HG03439 (cell line): ENCODE results near the gene FAM47E.

Experiments used
- ATAC-seq: cut with Tn5 transposase; IDR thresholded peaks from one replicate; pipeline ENCODE4 v1.9.1; 2021; ENCODE audit warnings: mild to moderate bottlenecking, moderate library complexity; ENCODE audit not compliant: unreplicated experiment

FAM47E gene

GRCh38 chr4:76298227-76298626, 46.7 kb downstream of the FAM47E start:
- ATAC-seq: no peak

GRCh38 chr4:76300012-76300411, 48.5 kb downstream of the FAM47E start:
- no peak for ATAC-seq

- ATAC-seq: peak; percentile 99
Measured at GRCh38 chr4:76301068-76301774, 49.7 kb downstream of the FAM47E start.

GRCh38 chr4:76301775-76302162, 50.2 kb downstream of the FAM47E start:
- ATAC-seq: no peak

- ATAC-seq: no peak
Measured at GRCh38 chr4:76302826-76303438, 51.4 kb downstream of the FAM47E start.

- no peak for ATAC-seq
Measured at GRCh38 chr4:76305033-76305687, 53.6 kb downstream of the FAM47E start.

- ATAC-seq: no peak
Measured at GRCh38 chr4:76305971-76306881, 54.7 kb downstream of the FAM47E start, which contains the start of gene STBD1. STBD1 (plus strand) TSS chr4:76306733; CDS start chr4:76306770, 37 bp downstream.

GRCh38 chr4:76306882-76307659, 55.5 kb downstream of the FAM47E start:
- ATAC-seq: no peak

- no peak for ATAC-seq
Measured at GRCh38 chr4:76307660-76308014, 56.1 kb downstream of the FAM47E start.

- no peak for ATAC-seq
Measured at GRCh38 chr4:76308548-76308947, 57.0 kb downstream of the FAM47E start.

- ATAC-seq: no peak
Measured at GRCh38 chr4:76309939-76310550, 58.5 kb downstream of the FAM47E start.

- no peak for ATAC-seq
Measured at GRCh38 chr4:76310683-76311082, 59.2 kb downstream of the FAM47E start.

- ATAC-seq: no peak
Measured at GRCh38 chr4:76311896-76312331, 60.4 kb downstream of the FAM47E start.

GRCh38 chr4:76312457-76312856, 60.9 kb downstream of the FAM47E start:
- no peak for ATAC-seq

- no peak for ATAC-seq
Measured at GRCh38 chr4:76313547-76313946, 62.0 kb downstream of the FAM47E start.

- no peak for ATAC-seq
Measured at GRCh38 chr4:76315267-76315918, 63.9 kb downstream of the FAM47E start.

GRCh38 chr4:76316131-76316530, 64.6 kb downstream of the FAM47E start:
- no peak for ATAC-seq

- no peak for ATAC-seq
Measured at GRCh38 chr4:76322236-76322635, 70.7 kb downstream of the FAM47E start.

GRCh38 chr4:76325072-76325471, 73.6 kb downstream of the FAM47E start:
- ATAC-seq: no peak
